ENCODE data around the gene RPS6KA5. TPM values are rescaled to one million over a fixed set of nuclear protein-coding genes. Genes with fewer than 3 reads are reported as not detected.
A peak's percentile ranks its signal among the peaks of the same experiment; 100 is the strongest.
"Not testable (repeated sequence)": the region's sequence is repeated elsewhere in the genome, so short reads cannot be mapped to it uniquely, and the experiment has no call there.

Gene RPS6KA5
- total RNA-seq, 5 donors from 2014 or later (not counting 1 experiment from before 2014, with no cell fraction given), result 28.8 to 39.8 (median 35.3) TPM

- peaks cover 55 to 65% (median 63%) of the 10 kb centered on the region in 3 donors for H3K4me1 Mint-ChIP-seq
- Histone ChIP-seq H3K4me1 (ENCODE audit: control insufficient read depth in 1 of 2, extremely low read depth in 1 of 2, insufficient read depth in 2 of 2, low read length in 2 of 2) (peaks cover 4 to 14% of the 10 kb centered on the region in 2 experiments), H3K27me3 (replicated peaks in 1 of 2; ENCODE audit: control insufficient read depth in 2 of 2, extremely low read depth in 1 of 2, insufficient read depth in 2 of 2, low read length in 1 of 2) (no peaks in the 10 kb centered on the region), H3K9me3 (no peaks in the 10 kb centered on the region), H3K4me3 (ENCODE audit: control insufficient read depth in 1 of 2, extremely low read depth in 1 of 2, low read length in 1 of 2) (no peak overlapping the region), H3K27ac (ENCODE audit: low read length) (no peak overlapping the region), H3K36me3 (ENCODE audit: control insufficient read depth in 2 of 2, extremely low read depth in 1 of 2, insufficient read depth in 1 of 2, low read length in 1 of 2) (no peaks in the 10 kb centered on the region)
- ChIA-PET POLR2A (interaction anchor here in 1 of 2 donors (0.6 kb wide), 1 partner anchor 86 kb away, joined by 4 read pairs; no protein-coding TSS in a partner anchor), CTCF (interaction anchor here in 1 of 2 donors (1.3 kb wide), 1 partner anchor 142 kb away, joined by 3 read pairs; no protein-coding TSS in a partner anchor)
- no CpG with 5 or more reads among the region's 4 CpGs for WGBS (ENCODE audit: insufficient coverage)
- H3K4me3 Mint-ChIP-seq, result no peak overlapping the region
- no peak overlapping the region for H3K27ac Mint-ChIP-seq
- no peak for DNase-seq
- peaks cover 10% of the 10 kb centered on the region for H3K36me3 Mint-ChIP-seq
- no peaks in the 10 kb centered on the region for H3K9me3 Mint-ChIP-seq
- ATAC-seq (replicated peaks in 1 of 4), result no peak
- H3K27me3 Mint-ChIP-seq, result no peaks in the 10 kb centered on the region
Observed at GRCh38 chr14:91031666-91032065, 28.8 kb downstream of the RPS6KA5 start.

- CTCF ChIA-PET, result interaction anchor here in 1 of 2 donors (0.5 kb wide), 1 partner anchor 215 kb away, joined by 5 read pairs; the partner anchor contains the start of gene GPR68
- Mint-ChIP-seq H3K4me1 (peaks cover 49 to 55% (median 51%) of the 10 kb centered on the region in 3 donors), H3K36me3 (peaks cover 19% of the 10 kb centered on the region), H3K27me3 (no peaks in the 10 kb centered on the region), H3K4me3 (no peak overlapping the region), H3K27ac (no peak overlapping the region), H3K9me3 (no peaks in the 10 kb centered on the region)
- Histone ChIP-seq H3K36me3 (ENCODE audit: control insufficient read depth in 2 of 2, extremely low read depth in 1 of 2, insufficient read depth in 1 of 2, low read length in 1 of 2) (no peaks in the 10 kb centered on the region), H3K27ac (ENCODE audit: low read length) (no peak overlapping the region), H3K9me3 (no peaks in the 10 kb centered on the region), H3K27me3 (replicated peaks in 1 of 2; ENCODE audit: control insufficient read depth in 2 of 2, extremely low read depth in 1 of 2, insufficient read depth in 2 of 2, low read length in 1 of 2) (no peaks in the 10 kb centered on the region), H3K4me1 (ENCODE audit: control insufficient read depth in 1 of 2, extremely low read depth in 1 of 2, insufficient read depth in 2 of 2, low read length in 2 of 2) (peaks cover 0 to 7% of the 10 kb centered on the region in 2 experiments), H3K4me3 (ENCODE audit: control insufficient read depth in 1 of 2, extremely low read depth in 1 of 2, low read length in 1 of 2) (no peak overlapping the region)
- DNase-seq (no peak), ATAC-seq (replicated peaks in 1 of 4) (no peak)
- no CpG with 5 or more reads among the region's 1 CpG for WGBS (ENCODE audit: insufficient coverage)
- POLR2A ChIA-PET, result interaction anchor here (0.6 to 0.7 kb wide), 5 partner anchors 37 to 205 kb away, joined by 3 to 11 read pairs (median 3); no protein-coding TSS in a partner anchor
Observed at GRCh38 chr14:91029456-91030217, 30.8 kb downstream of the RPS6KA5 start.

GRCh38 chr14:91027561-91027960 lies 32.9 kb downstream of the RPS6KA5 start:
- H3K27ac ChIP-seq (ENCODE audit: low read length), result no peak overlapping the region
- peaks cover 8 to 9% of the 10 kb centered on the region in 2 experiments for H3K4me1 ChIP-seq (ENCODE audit: control insufficient read depth in 1 of 2, extremely low read depth in 1 of 2, insufficient read depth in 2 of 2, low read length in 2 of 2)
- no peak overlapping the region for H3K27ac Mint-ChIP-seq
- H3K36me3 Mint-ChIP-seq, result peaks cover 19% of the 10 kb centered on the region
- H3K4me1 Mint-ChIP-seq, result peaks cover 59 to 65% (median 62%) of the 10 kb centered on the region in 3 donors
- H3K4me3 ChIP-seq (ENCODE audit: control insufficient read depth in 1 of 2, extremely low read depth in 1 of 2, low read length in 1 of 2), result no peak overlapping the region
- H3K4me3 Mint-ChIP-seq, result no peak overlapping the region
- POLR2A ChIA-PET, result interaction anchor here in 1 of 2 donors (0.6 kb wide), 1 partner anchor 13 kb away, joined by 3 read pairs; no protein-coding TSS in a partner anchor
- no peaks in the 10 kb centered on the region for H3K9me3 Mint-ChIP-seq
- H3K9me3 ChIP-seq, result no peaks in the 10 kb centered on the region
- no peaks in the 10 kb centered on the region for H3K27me3 Mint-ChIP-seq
- no peaks in the 10 kb centered on the region for H3K36me3 ChIP-seq (ENCODE audit: control insufficient read depth in 2 of 2, extremely low read depth in 1 of 2, insufficient read depth in 1 of 2, low read length in 1 of 2)
- CTCF ChIA-PET, result interaction anchor here in 1 of 2 donors (0.6 to 1.0 kb wide), 2 partner anchors 108 to 145 kb away, joined by 4 to 8 read pairs; no protein-coding TSS in a partner anchor
- H3K27me3 ChIP-seq (replicated peaks in 1 of 2; ENCODE audit: control insufficient read depth in 2 of 2, extremely low read depth in 1 of 2, insufficient read depth in 2 of 2, low read length in 1 of 2), result no peaks in the 10 kb centered on the region
- no peak for ATAC-seq (replicated peaks in 1 of 4)
- DNase-seq, result no peak

- Mint-ChIP-seq H3K27ac (peak overlapping the region; percentile 96 to 97), H3K4me3 (peak overlapping the region; percentile 72 to 80 (median 76)), H3K4me1 (peaks cover 50 to 70% (median 67%) of the 10 kb centered on the region in 3 donors), H3K36me3 (peaks cover 31% of the 10 kb centered on the region)
- not testable (repeated sequence) for H3K36me3 ChIP-seq (ENCODE audit: control insufficient read depth in 2 of 2, extremely low read depth in 1 of 2, insufficient read depth in 1 of 2, low read length in 1 of 2); H3K9me3 ChIP-seq; H3K27me3 Mint-ChIP-seq; H3K9me3 Mint-ChIP-seq; H3K27me3 ChIP-seq (replicated peaks in 1 of 2; ENCODE audit: control insufficient read depth in 2 of 2, extremely low read depth in 1 of 2, insufficient read depth in 2 of 2, low read length in 1 of 2)
- Histone ChIP-seq H3K4me1 (ENCODE audit: control insufficient read depth in 1 of 2, extremely low read depth in 1 of 2, insufficient read depth in 2 of 2, low read length in 2 of 2) (peaks cover 4 to 16% of the 10 kb centered on the region in 2 experiments), H3K27ac (ENCODE audit: low read length) (peak overlapping the region; percentile 91), H3K4me3 (ENCODE audit: control insufficient read depth in 1 of 2, extremely low read depth in 1 of 2, low read length in 1 of 2) (peak overlapping the region; percentile 32 to 55)
- ChIA-PET POLR2A (interaction anchor here (0.6 to 1.0 kb wide), 4 partner anchors 18 to 705 kb away, joined by 4 to 18 read pairs (median 10); no protein-coding TSS in a partner anchor), CTCF (interaction anchor here in 1 of 2 donors (0.6 to 0.9 kb wide), 3 partner anchors 95 to 1013 kb away, joined by 3 to 5 read pairs (median 4); no protein-coding TSS in a partner anchor)
- WGBS (ENCODE audit: insufficient coverage), result no CpG with 5 or more reads among the region's 9 CpGs
- ATAC-seq (replicated peaks in 1 of 4), result peak; percentile 77 to 91 (median 86)
- DNase-seq, result peak in 20 of 35 experiments; percentile 1 to 60 (median 10)
Observed at GRCh38 chr14:91022622-91023028, 37.8 kb downstream of the RPS6KA5 start.

GRCh38 chr14:91021991-91022621 lies 38.3 kb downstream of the RPS6KA5 start:
- no peak for DNase-seq

GRCh38 chr14:91021115-91021514 lies 39.3 kb downstream of the RPS6KA5 start:
- Histone ChIP-seq H3K27me3 (replicated peaks in 1 of 2; ENCODE audit: control insufficient read depth in 2 of 2, extremely low read depth in 1 of 2, insufficient read depth in 2 of 2, low read length in 1 of 2) (no peaks in the 10 kb centered on the region), H3K9me3 (no peaks in the 10 kb centered on the region), H3K4me1 (ENCODE audit: control insufficient read depth in 1 of 2, extremely low read depth in 1 of 2, insufficient read depth in 2 of 2, low read length in 2 of 2) (peaks cover 4 to 16% of the 10 kb centered on the region in 2 experiments), H3K27ac (ENCODE audit: low read length) (no peak overlapping the region), H3K36me3 (ENCODE audit: control insufficient read depth in 2 of 2, extremely low read depth in 1 of 2, insufficient read depth in 1 of 2, low read length in 1 of 2) (peaks cover 0 to 4% of the 10 kb centered on the region in 2 donors), H3K4me3 (ENCODE audit: control insufficient read depth in 1 of 2, extremely low read depth in 1 of 2, low read length in 1 of 2) (no peak overlapping the region)
- H3K4me3 Mint-ChIP-seq, result no peak overlapping the region
- no CpG with 5 or more reads among the region's 3 CpGs for WGBS (ENCODE audit: insufficient coverage)
- H3K27me3 Mint-ChIP-seq, result no peaks in the 10 kb centered on the region
- H3K9me3 Mint-ChIP-seq, result no peaks in the 10 kb centered on the region
- peaks cover 22% of the 10 kb centered on the region for H3K36me3 Mint-ChIP-seq
- H3K4me1 Mint-ChIP-seq, result peaks cover 40 to 68% (median 62%) of the 10 kb centered on the region in 3 donors
- CTCF ChIA-PET, result no interaction called here
- DNase-seq, result no peak
- ATAC-seq (replicated peaks in 1 of 4), result no peak
- H3K27ac Mint-ChIP-seq, result peak overlapping the region; percentile 36 to 97
- POLR2A ChIA-PET, result no interaction called here

More at GRCh38 chr14:91021991-91022621, 38.3 kb downstream of the RPS6KA5 start:
- Mint-ChIP-seq H3K4me1 (peaks cover 45 to 70% (median 67%) of the 10 kb centered on the region in 3 donors), H3K36me3 (peaks cover 26% of the 10 kb centered on the region), H3K27ac (peak overlapping the region; percentile 96 to 97), H3K9me3 (no peaks in the 10 kb centered on the region), H3K27me3 (no peaks in the 10 kb centered on the region), H3K4me3 (peak overlapping the region; percentile 72 to 80 (median 76))
- H3K27ac ChIP-seq (ENCODE audit: low read length), result peak overlapping the region; percentile 91
- H3K4me1 ChIP-seq (ENCODE audit: control insufficient read depth in 1 of 2, extremely low read depth in 1 of 2, insufficient read depth in 2 of 2, low read length in 2 of 2), result peaks cover 4 to 16% of the 10 kb centered on the region in 2 experiments
- no CpG with 5 or more reads among the region's 1 CpG for WGBS (ENCODE audit: insufficient coverage)
- peak overlapping the region in 1 of 2 donors; percentile 55 for H3K4me3 ChIP-seq (ENCODE audit: control insufficient read depth in 1 of 2, extremely low read depth in 1 of 2, low read length in 1 of 2)
- ChIA-PET CTCF (interaction anchor here in 1 of 2 donors (0.7 to 0.9 kb wide), 2 partner anchors 96 to 1013 kb away, joined by 3 to 5 read pairs; no protein-coding TSS in a partner anchor), POLR2A (interaction anchor here (0.6 to 0.7 kb wide), 3 partner anchors 19 to 706 kb away, joined by 7 to 18 read pairs (median 13); no protein-coding TSS in a partner anchor)
- H3K36me3 ChIP-seq (ENCODE audit: control insufficient read depth in 2 of 2, extremely low read depth in 1 of 2, insufficient read depth in 1 of 2, low read length in 1 of 2), result peaks cover 0 to 4% of the 10 kb centered on the region in 2 donors
- H3K9me3 ChIP-seq, result no peaks in the 10 kb centered on the region
- ATAC-seq (replicated peaks in 1 of 4), result peak in 3 of 4 experiments; percentile 8 to 59 (median 51)
- H3K27me3 ChIP-seq (replicated peaks in 1 of 2; ENCODE audit: control insufficient read depth in 2 of 2, extremely low read depth in 1 of 2, insufficient read depth in 2 of 2, low read length in 1 of 2), result no peaks in the 10 kb centered on the region
